GM18909 (cell line): Measurements from ENCODE around the gene SLC28A1.
"Not testable (repeated sequence)": the region's sequence is repeated elsewhere in the genome, so short reads cannot be mapped to it uniquely, and the experiment has no call there.

Experiments
- ATAC-seq: cut with Tn5 transposase; IDR thresholded peaks from one replicate; pipeline ENCODE4 v1.9.1; 2021; ENCODE audit warnings: mild to moderate bottlenecking; ENCODE audit not compliant: unreplicated experiment, poor library complexity

The SLC28A1 gene

DNA sequence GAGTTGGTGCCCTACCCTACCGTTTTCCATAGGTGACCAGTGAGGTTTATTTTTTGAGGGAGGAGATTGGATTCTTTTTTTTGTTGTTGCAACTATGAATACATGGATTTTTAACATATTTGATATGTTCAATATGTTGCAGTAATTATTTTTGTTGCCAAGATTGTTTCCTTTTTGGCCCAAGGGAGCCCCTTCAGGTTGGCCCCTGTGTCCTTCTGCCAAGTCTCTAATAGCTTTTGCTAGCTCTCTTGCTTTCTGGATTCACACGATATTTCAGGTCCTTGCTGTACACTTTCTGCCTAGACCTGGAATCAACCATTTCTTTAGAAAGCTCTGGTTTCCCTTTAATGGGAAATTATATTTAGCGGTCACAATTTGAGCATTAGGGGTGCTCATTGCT, 22.7 kb upstream of the SLC28A1 start:
- no peak for ATAC-seq

GRCh38 chr15:84862214-84862975, 22.1 kb upstream of the SLC28A1 start:
- ATAC-seq: no peak

- ATAC-seq: no peak
Measured at GRCh38 chr15:84863565-84864443, 20.7 kb upstream of the SLC28A1 start.

DNA sequence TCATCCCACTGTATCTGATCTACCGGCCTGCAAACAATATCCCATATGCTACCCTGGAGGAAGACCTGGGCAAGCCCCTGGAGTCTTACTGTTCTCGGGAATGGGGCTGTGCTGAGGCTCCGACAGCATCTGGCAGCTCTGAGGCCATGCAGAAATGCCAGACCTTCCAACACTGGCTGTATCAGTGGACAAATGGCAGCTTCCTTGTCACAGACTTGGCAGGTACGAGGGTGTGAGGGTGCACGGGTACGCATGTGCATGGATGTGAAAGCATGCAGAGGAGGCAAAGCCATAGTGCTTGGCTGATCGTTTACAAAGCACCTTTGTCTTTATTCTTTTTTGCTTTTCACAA, 20.0 kb upstream of the SLC28A1 start:
- no peak for ATAC-seq

DNA sequence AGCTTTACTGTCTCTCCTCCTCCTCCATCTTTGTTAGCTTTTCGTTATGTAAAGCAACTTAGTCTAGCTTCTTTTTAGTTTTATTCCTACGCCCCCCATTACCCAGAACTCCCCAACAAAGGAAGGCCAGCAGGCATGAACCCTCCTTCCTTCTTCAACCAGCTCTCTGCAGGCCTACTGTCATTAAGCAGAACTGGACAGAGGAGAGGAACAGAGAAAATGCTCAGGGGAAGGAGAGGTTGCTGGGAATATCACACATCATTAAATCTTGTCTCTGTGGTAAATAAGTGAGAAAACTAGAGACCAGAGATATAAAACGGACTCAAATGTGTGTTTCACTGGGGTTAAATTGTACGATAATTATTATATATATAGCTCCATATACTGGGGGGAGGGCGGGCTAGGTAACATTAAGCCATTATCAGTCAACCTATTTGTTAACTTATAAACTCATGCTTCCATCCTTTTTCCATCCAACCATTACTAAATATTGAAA, 19.3 kb upstream of the SLC28A1 start:
- no peak for ATAC-seq

DNA sequence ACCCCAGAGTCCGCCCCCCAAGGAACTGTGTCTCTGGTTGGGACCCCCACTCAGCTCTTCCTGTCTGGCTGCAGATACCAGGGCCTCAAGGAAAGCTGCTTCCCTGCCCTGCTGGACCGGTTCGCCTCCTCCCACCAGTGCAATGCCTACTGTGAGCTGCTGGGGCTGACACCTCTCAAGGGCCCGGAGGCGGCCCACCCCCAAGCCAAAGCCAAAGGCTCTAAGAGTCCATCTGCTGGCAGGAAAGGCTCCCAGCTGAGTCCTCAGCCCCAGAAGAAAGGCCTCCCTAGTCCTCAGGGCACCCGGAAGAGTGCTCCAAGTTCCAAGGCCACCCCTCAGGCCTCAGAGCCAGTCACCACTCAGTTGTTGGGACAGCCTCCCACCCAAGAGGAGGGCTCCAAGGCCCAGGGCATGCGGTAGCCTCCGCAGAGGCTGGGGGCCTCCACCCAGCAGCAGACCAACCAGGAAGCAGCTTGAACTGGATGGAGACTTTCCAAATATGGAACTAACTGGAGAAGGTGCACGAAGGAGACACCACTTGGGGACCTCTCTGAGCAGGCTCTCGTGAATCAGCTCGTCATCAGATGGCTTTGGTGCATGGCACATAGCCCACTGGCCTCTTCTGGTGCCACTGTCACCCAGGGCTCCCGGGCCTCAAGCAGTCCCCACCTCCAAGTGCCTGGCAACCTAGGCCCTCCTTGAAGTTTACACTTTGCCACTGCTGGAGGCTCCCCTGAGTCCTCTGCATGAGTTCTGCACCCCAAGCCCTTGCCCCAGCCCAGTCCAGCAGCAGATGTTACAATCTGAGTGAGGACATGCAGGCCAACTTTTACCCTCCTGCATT, 16.2 kb upstream of the SLC28A1 start:
- no peak for ATAC-seq

GRCh38 chr15:84869510-84869909, 15.0 kb upstream of the SLC28A1 start:
- no peak for ATAC-seq

- ATAC-seq: no peak
Measured at GRCh38 chr15:84871428-84871985, 13.0 kb upstream of the SLC28A1 start.

GRCh38 chr15:84872009-84872910, 12.2 kb upstream of the SLC28A1 start:
- ATAC-seq: no peak

DNA sequence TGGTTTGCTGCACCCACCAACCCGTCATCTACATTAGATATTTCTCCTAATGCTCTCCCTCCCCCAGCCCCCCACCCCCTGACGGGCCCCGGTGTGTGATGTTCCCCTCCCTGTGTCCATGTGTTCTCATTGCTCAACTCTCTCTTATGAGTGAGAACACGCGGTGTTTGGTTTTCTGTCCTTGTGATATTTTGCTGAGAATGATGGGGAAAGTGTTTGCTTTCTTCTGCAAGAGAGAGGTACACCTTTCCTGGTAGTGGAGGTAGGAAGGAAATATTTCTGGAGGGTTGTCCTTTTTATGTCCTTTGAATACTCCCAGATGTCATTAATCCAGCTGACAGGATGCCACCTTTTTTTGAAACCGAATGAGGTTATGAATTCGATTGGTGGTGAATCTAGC, 10.5 kb upstream of the SLC28A1 start:
- ATAC-seq: no peak

GRCh38 chr15:84874981-84875699, 9.3 kb upstream of the SLC28A1 start:
- ATAC-seq: no peak

DNA sequence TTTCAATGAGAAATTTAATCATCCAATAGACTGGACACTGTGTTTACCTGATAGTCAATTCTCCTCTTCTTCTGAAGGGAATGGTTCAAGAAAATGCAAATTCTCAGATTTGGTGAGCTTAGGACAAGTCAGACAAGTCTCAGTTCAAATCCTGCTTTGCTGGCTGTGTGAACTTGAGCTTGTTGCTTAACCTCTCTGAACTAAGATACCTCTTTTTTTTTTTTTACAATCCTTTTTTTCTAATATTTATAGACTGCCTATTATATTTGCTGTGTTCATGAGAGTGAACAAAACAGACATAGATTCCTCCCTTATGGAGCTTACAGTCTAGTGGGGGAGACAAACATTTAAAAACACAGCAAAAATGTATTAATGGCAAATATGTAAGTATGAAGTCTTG, 8.2 kb upstream of the SLC28A1 start:
- ATAC-seq: no peak

GRCh38 chr15:84877701-84878100, 6.8 kb upstream of the SLC28A1 start:
- not testable (repeated sequence) for ATAC-seq

GRCh38 chr15:84878504-84878903, 6.0 kb upstream of the SLC28A1 start:
- ATAC-seq: no peak

DNA sequence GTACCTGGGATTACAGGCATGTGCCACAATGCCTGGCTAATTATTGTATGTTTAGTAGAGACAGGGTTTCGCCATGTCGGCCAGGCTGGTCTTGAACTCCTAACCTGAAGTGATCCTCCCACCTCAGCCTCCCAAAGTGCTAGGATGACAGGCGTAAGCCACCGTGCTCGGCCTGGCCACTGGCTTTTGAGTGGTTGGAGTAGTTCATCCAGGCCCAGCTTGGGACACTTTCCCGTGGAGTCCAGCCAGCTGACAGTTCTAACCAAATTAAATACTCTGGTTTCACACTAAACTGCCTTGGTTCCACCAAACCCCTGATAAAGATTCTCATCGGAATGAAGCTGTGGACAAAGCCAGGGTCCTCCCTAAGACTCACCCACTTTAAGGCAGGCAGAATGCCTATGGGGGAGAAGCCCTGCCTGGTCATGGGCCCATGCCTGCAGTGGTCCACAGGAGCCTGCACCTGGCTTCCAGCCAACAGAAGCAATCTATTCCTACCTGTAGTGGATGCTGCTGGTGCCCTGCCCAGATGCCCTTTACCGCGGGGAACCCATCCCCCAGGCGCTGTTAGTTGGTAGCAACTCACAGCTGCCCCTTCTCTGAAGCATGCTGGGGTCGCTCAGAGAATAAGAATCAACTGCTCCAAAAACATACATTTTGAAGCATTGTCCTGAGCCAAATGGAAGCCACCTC, 5.2 kb upstream of the SLC28A1 start:
- ATAC-seq: no peak

DNA sequence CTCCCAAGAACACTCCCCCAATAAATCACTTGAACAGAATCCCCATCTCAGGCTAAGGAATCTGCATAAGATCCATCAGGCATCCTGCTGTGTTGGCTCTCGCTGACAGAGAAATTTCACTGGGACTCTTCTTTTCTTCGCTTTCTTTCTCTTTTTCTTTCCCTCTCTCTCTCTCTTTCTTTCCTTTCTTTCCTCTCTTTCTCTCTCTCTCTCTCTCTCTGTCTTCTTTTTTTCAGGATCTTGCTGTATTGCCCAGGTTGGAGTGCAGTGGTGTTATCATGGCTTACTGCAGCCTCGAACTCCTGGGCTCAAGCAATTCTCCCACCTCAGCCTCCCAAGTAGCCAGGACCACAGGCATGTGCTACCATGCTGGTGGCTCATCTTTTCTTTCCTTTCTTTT, 4.5 kb upstream of the SLC28A1 start:
- ATAC-seq: no peak

DNA sequence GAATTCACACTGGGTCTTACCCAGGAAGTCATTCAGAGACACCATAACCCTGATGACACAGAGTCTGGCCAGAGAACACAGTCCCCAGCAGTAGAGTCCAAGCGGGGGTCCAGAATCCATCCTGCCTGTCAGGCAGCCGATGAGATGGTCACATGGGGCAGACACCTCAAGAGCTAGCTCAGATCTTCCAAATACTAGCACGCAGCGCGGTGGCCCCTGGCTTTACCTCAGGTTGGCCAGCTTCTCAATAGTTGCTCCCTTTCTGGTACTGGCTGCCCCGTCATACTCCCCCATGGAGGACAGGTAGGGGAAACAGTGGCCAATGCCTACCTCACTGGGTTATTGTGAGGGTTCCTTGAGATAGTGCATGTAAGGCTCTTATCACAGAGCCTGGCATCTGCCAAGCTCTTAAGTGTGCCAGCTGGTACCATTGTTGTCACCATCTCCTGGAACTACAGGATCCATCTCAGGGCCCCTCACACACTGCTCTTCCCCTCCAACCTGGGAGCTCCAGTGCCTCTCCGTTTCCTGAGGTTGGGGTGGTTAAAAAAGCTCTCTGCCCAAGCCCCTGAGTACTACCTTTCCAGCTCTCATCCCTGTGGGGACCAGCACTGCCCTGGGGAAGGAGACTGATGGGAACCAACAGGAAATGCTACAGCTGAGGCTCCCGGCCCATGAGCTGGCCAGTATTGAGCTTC, 3.5 kb upstream of the SLC28A1 start:
- ATAC-seq: no peak

GRCh38 chr15:84881520-84881830, 3.0 kb upstream of the SLC28A1 start:
- no peak for ATAC-seq
